RKO (cell line): ENCODE measurements around the gene PXDN.

Experiments
- DNase-seq: peaks from one replicate; pipeline ENCODE4 v3.0.0-alpha.2; 2016; ENCODE audit warnings: low spot score

Gene PXDN

GRCh38 chr2:1649103-1650084 is 94.9 kb downstream of the PXDN start:
- no peak for DNase-seq

GRCh38 chr2:1648241-1649102 is 95.8 kb downstream of the PXDN start:
- DNase-seq, result no peak

GRCh38 chr2:1647417-1648240 is 96.7 kb downstream of the PXDN start:
- no peak for DNase-seq

- no peak for DNase-seq
Measured at GRCh38 chr2:1645761-1646476, 98.4 kb downstream of the PXDN start.

- DNase-seq, result no peak
Measured at GRCh38 chr2:1644427-1644826, 99.9 kb downstream of the PXDN start.

- DNase-seq, result no peak
Measured at GRCh38 chr2:1642993-1643619, 101.2 kb downstream of the PXDN start.

GRCh38 chr2:1642066-1642861 is 102.1 kb downstream of the PXDN start:
- DNase-seq, result no peak

- no peak for DNase-seq
Measured at GRCh38 chr2:1641523-1641922, 102.8 kb downstream of the PXDN start.

- DNase-seq, result no peak
Measured at GRCh38 chr2:1640301-1641135, 103.8 kb downstream of the PXDN start.

- DNase-seq, result no peak
Measured at GRCh38 chr2:1639086-1639858, 105.0 kb downstream of the PXDN start.

- no peak for DNase-seq
Measured at GRCh38 chr2:1638281-1638860, 105.9 kb downstream of the PXDN start.

GRCh38 chr2:1636791-1637415 is 107.4 kb downstream of the PXDN start:
- DNase-seq, result no peak

- DNase-seq, result no peak
Measured at GRCh38 chr2:1635823-1636222, 108.5 kb downstream of the PXDN start.

- DNase-seq, result no peak
Measured at GRCh38 chr2:1634681-1635341, 109.5 kb downstream of the PXDN start.

- no peak for DNase-seq
Measured at GRCh38 chr2:1633936-1634587, 110.3 kb downstream of the PXDN start.

GRCh38 chr2:1633092-1633671 is 111.1 kb downstream of the PXDN start:
- no peak for DNase-seq
